Measurements from ENCODE around the gene GNAL.
A peak's percentile ranks its signal among the peaks of the same experiment; 100 is the strongest.

GNAL gene

GRCh38 chr18:11857177-11857887 is 168.3 kb downstream of the GNAL start:
- TF ChIP-seq CTCF (IDR thresholded peaks at IDR 0.05; ENCODE audit: low read depth, low read length), result no peak
- peak; percentile 91 for DNase-seq (ENCODE audit: extremely low read depth, low read depth)

- no peak for DNase-seq (ENCODE audit: extremely low read depth, low read depth)
- TF ChIP-seq CTCF (IDR thresholded peaks at IDR 0.05; ENCODE audit: low read depth, low read length), result no peak
Observed at GRCh38 chr18:11859282-11859830, 170.3 kb downstream of the GNAL start.

GRCh38 chr18:11859903-11860407 is 170.9 kb downstream of the GNAL start:
- TF ChIP-seq CTCF (IDR thresholded peaks at IDR 0.05; ENCODE audit: low read depth, low read length), result no peak; the same call in 1 of the 2 replicates
- no peak for DNase-seq (ENCODE audit: extremely low read depth, low read depth)

GRCh38 chr18:11860594-11861450 is 171.8 kb downstream of the GNAL start:
- TF ChIP-seq CTCF (IDR thresholded peaks at IDR 0.05; ENCODE audit: low read depth, low read length), result no peak

GRCh38 chr18:11861583-11862288 is 172.7 kb downstream of the GNAL start:
- TF ChIP-seq CTCF (IDR thresholded peaks at IDR 0.05; ENCODE audit: low read depth, low read length), result no peak
- DNase-seq (ENCODE audit: extremely low read depth, low read depth), result no peak

More at GRCh38 chr18:11860594-11861450, 171.8 kb downstream of the GNAL start:
- no peak for DNase-seq (ENCODE audit: extremely low read depth, low read depth)

- DNase-seq (ENCODE audit: extremely low read depth, low read depth), result no peak
- TF ChIP-seq CTCF (IDR thresholded peaks at IDR 0.05; ENCODE audit: low read depth, low read length), result no peak
Observed at GRCh38 chr18:11862468-11863137, 173.5 kb downstream of the GNAL start.
